Ishikawa (cell line): ENCODE data around the gene ABLIM2.
A peak's percentile ranks its signal among the peaks of the same experiment; 100 is the strongest.

Experiments
- CEBPB ChIP-seq: IDR thresholded peaks from 2 replicates; pipeline ENCODE4 v1.6.1; 2012
- CREB1 ChIP-seq: IDR thresholded peaks from 2 replicates; pipeline ENCODE4 v1.6.1; 2012; ENCODE audit warnings: low read depth
- EGR1 ChIP-seq: IDR thresholded peaks from 2 replicates; pipeline ENCODE4 v1.6.1; 2012
- EP300 ChIP-seq: IDR thresholded peaks from 2 replicates; pipeline ENCODE4 v1.6.1; 2012; ENCODE audit warnings: borderline replicate concordance
- FOXM1 ChIP-seq: IDR thresholded peaks from 2 replicates; pipeline ENCODE4 v1.6.1; 2012; ENCODE audit warnings: low read depth, borderline replicate concordance
- MAX ChIP-seq: IDR thresholded peaks from 2 replicates; pipeline ENCODE4 v1.6.1; 2012
- NFIC ChIP-seq: IDR thresholded peaks from 2 replicates; pipeline ENCODE4 v1.6.1; 2012
- RAD21 ChIP-seq: IDR thresholded peaks from 2 replicates; pipeline ENCODE4 v1.6.1; 2012; ENCODE audit warnings: low read depth
- REST ChIP-seq: IDR thresholded peaks from 2 replicates; pipeline ENCODE4 v1.6.1; 2012; ENCODE audit warnings: low read depth, mild to moderate bottlenecking
- TAF1 ChIP-seq: IDR thresholded peaks from 2 replicates; pipeline ENCODE4 v1.6.1; 2012; ENCODE audit warnings: low read depth, mild to moderate bottlenecking
- TCF12 ChIP-seq: IDR thresholded peaks from 2 replicates; pipeline ENCODE4 v1.6.1; 2012; ENCODE audit warnings: low read depth
- TEAD4 ChIP-seq: IDR thresholded peaks from 2 replicates; pipeline ENCODE4 v1.6.1; 2012
- USF1 ChIP-seq: IDR thresholded peaks from 2 replicates; pipeline ENCODE4 v1.6.1; 2012
- YY1 ChIP-seq: IDR thresholded peaks from 2 replicates; pipeline ENCODE4 v1.6.1; 2012; ENCODE audit warnings: low read depth
- ZBTB7A ChIP-seq: IDR thresholded peaks from 2 replicates; pipeline ENCODE4 v1.6.1; 2012; ENCODE audit warnings: low read depth

Gene ABLIM2

GRCh38 chr4:8013976-8014726 lies 144.5 kb downstream of the ABLIM2 start:
- TF ChIP-seq EGR1, result no peak
- no peak for TF ChIP-seq CEBPB
- TF ChIP-seq USF1, result no peak
- no peak for TF ChIP-seq EP300
- TF ChIP-seq NFIC, result no peak
- TF ChIP-seq REST, result no peak
- TF ChIP-seq MAX, result no peak
- TF ChIP-seq TAF1, result no peak
- TF ChIP-seq RAD21, result no peak
- no peak for TF ChIP-seq FOXM1
- no peak for TF ChIP-seq CREB1
- TF ChIP-seq TEAD4, result no peak
- TF ChIP-seq YY1, result no peak
- TF ChIP-seq TCF12, result no peak
- no peak for TF ChIP-seq ZBTB7A

GRCh38 chr4:8012517-8012916 lies 146.1 kb downstream of the ABLIM2 start:
- TF ChIP-seq MAX (no peak), ZBTB7A (no peak), FOXM1 (no peak), YY1 (no peak), EGR1 (no peak), TEAD4 (no peak), TCF12 (no peak), REST (no peak)

- no peak for TF ChIP-seq USF1
- TF ChIP-seq ZBTB7A, result no peak
- TF ChIP-seq CEBPB, result no peak
- TF ChIP-seq TCF12, result no peak
- TF ChIP-seq FOXM1, result no peak
- TF ChIP-seq REST, result no peak
- TF ChIP-seq RAD21, result no peak
- no peak for TF ChIP-seq EP300
- TF ChIP-seq YY1, result 0 out of 2 replicates have a peak, but pooled peaks have one; percentile 50
- TF ChIP-seq CREB1, result no peak
- TF ChIP-seq TEAD4, result no peak
- 0 out of 2 replicates have a peak, but pooled peaks have one; percentile 34 for TF ChIP-seq MAX
- TF ChIP-seq TAF1, result no peak
- no peak for TF ChIP-seq EGR1
- peak; percentile 76 for TF ChIP-seq NFIC
Observed at GRCh38 chr4:8010618-8011017, 148.0 kb downstream of the ABLIM2 start.
